Ecto neural progenitor cell (in vitro differentiated cells): ENCODE results near the gene PI4KB.
"Not testable (repeated sequence)": the region's sequence is repeated elsewhere in the genome, so short reads cannot be mapped to it uniquely, and the experiment has no call there.

Source experiments
- DNase-seq: peaks from one replicate; pipeline ENCODE4 v3.0.0-alpha.2; 2018; ENCODE audit warnings: low spot score

Gene PI4KB

GRCh38 chr1:151281225-151281968 lies 45.8 kb downstream of the PI4KB start:
- DNase-seq, result peak; percentile 96

- no peak for DNase-seq
These were observed 50.0 kb downstream of the PI4KB start for GRCh38 chr1:151277249-151277648.

- not testable (repeated sequence) for DNase-seq
These were observed 51.9 kb downstream of the PI4KB start for GRCh38 chr1:151275341-151275740.

DNA sequence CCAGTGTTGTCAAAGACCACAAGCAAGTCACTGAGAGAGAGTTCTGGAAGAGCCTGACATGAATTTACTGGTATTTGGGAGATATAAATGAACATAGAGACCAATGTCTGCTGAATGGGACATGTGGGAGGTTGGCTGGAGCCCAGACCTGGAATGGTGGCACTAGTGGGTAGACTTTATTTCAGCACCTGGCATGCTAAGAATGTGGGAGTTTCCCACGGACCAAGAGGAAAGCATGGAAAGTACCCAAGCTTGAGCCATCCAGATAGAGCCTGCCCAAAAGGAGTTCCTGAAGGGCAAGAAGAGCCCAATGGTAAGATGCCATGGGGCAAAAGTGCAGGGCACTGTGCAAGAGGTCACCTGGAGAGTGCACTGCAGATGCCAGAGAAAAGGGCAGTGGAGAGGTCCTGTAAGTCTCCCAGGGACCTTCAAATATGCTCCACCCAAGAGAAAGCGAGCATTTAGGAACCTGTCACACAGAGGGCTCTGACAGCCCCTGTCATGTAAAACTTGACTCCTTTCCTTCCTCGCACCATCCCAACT lies 53.2 kb downstream of the PI4KB start:
- no peak for DNase-seq

GRCh38 chr1:151267760-151268159 lies 59.5 kb downstream of the PI4KB start:
- no peak for DNase-seq

GRCh38 chr1:151266821-151267220 lies 60.4 kb downstream of the PI4KB start:
- no peak for DNase-seq

- DNase-seq, result no peak
These were observed 60.9 kb downstream of the PI4KB start for GRCh38 chr1:151266315-151266714.

DNA sequence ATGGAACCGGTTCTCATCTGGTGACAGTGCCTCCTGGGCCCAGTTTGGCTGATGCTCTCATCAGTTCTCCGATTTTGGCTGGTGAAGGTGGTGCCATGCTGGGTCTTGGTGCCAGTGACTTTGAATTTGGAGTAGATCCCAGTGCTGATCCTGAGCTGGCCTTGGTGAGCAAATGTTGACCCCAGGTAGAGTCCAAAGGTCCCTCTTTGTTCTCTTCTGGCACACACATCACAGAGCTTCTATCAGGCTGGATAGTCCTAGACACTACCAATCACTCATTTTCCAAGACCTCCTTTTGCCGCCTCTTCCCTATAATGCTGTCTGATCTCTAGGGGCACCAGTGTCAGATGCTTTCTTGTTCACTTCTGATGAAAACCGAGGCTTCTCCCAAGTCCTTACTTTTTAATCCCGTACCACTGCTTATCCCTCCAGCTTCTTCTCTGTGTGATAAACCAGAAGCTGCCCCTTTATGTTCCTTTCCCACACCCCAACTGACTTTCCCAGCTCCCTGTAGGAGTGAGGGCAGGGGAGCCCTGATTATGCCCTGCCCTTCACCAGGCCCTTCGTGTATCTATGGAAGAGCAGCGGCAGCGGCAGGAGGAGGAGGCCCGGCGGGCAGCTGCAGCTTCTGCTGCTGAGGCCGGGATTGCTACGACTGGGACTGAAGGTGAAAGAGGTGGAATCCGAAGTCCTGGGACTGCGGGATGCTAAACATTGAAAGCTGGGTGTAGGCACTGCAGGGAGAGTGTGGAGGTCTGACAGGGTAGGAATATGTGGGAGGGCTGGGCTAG lies 61.6 kb downstream of the PI4KB start:
- no peak for DNase-seq

DNA sequence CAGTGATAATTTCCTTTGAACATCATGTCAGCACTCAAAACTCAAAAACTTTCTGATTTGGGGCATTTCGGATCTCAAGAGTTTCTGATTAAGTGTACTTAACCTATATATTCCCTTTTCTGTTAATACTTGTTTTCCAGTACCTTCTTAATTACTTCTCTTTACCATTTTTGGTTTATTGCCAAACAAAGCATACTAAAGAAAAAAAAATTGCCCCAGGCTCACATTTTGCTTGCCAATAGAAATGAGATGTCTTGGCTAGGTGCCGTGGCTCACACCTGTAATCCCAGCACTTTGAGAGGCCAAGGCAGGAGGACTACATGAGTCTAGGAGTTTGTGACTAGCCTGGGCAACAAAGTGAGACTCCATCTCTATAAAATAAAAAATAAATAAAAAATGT lies 67.9 kb downstream of the PI4KB start:
- no peak for DNase-seq

GRCh38 chr1:151255381-151255780 lies 71.8 kb downstream of the PI4KB start:
- DNase-seq, result no peak

GRCh38 chr1:151254217-151255213 lies 72.7 kb downstream of the PI4KB start, which contains the start of gene PSMD4:
Gene PSMD4, plus strand, starts transcription at chr1:151254734. Its CDS starts 49 bp downstream, at chr1:151254783.
- peak; percentile 96 for DNase-seq

DNA sequence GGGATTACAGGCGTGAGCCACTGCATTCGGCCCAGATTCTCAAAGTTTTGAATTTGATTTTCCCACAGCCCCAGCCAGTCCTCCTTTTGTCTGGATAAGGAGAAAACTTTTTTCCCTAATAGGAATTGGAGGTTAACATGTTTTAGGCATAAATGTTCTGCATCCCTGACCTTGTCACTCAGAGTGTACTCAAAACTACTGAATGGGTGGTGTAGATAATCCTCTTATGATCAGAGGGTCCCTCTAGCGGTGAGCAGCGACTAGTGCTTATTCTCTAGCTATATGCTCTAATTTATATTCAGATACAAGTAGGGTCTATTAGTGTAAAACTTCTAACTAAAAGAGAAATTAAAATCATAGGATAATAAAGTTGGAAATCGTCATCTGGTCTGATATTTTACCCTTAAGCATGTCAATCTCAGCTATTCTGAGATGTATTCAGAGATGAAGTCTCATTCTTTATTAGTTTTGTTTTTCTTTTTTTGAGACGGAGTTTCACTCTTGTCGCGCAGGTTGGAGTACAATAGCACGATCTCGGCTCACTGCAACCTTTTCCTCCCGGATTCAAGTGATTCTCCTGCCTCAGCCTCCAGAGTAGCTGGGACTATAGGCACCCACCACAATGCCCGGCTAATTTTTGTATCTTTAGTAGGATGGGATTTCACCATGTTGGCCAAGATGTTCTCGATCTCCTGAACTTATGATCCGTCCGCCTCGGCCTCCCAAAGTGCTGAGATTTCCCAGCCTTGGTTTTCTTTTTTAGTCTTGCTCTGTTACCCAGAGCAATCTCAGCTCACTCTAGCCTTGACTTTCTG lies 75.4 kb downstream of the PI4KB start:
- DNase-seq, result peak; percentile 51

- no peak for DNase-seq
These were observed 80.4 kb downstream of the PI4KB start for GRCh38 chr1:151246786-151247185.

DNA sequence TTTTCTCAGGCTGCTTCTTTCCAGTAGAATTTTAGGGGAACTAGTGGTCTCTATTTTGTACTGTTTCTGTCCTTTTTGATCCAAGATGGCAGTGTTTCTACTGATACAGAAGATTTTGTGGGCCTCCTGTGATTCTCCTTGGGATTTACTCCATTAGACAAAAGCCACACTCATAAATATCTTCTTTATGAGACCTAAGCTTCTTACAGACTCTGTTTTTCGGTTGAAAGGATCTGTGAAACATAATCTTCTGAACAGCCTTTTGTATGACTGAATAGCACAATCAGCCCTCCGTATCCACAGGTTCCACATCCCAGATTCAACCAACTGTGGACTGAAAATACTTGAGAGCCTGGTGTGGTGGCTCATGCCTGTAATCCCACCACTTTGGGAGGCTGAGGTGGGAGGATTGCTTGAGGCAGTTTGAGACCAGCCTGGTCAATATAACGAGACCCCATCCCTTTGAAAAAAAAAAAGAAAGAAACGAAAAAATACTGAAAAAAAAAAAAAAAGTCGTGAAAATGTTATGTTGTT lies 83.5 kb downstream of the PI4KB start:
- DNase-seq, result no peak

DNA sequence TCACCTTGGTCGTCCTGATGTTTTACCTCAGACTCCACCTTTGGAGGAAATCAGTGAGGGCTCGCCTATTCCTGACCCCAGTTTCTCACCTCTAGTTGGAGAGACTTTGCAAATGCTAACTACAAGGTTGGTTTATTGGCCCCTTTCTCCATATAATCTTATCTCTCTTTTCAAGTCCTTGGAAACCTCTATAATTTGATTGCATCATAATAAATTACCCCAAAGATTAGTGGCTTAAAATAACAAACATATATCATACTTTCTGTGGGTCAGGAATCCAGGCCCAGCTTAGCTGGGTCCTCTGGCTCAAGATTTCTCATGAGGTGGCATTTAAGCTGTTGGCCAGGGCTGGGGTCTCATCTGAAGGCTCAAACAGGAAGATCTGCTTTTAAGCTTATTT lies 84.8 kb downstream of the PI4KB start:
- no peak for DNase-seq
